Upper lobe of left lung (tissue), 6 donors: ENCODE measurements around the gene ZNF668. TPM values are rescaled to one million over a fixed set of nuclear protein-coding genes. Genes with fewer than 3 reads are reported as not detected.

Experiments
- ATAC-seq, 2 donors: fragments of 200-7000 bp; cut with Tn5 transposase; one replicate each; pipeline ENCODE4 v1.9.1; 2022; ENCODE audit warnings: mild to moderate bottlenecking in 2 of 2, moderate library complexity in 2 of 2; ENCODE audit not compliant: low FRiP score in 2 of 2
- DNase-seq, 2 donors: peaks; one replicate each; pipeline ENCODE4 v3.0.0-alpha.2; 2019 to 2020
- H3K27ac ChIP-seq, 4 donors: fragments of 200-600 bp; sonication (generic); one replicate each; pipeline ENCODE4 v1.5.1; 2016 to 2019
- H3K27me3 ChIP-seq, 4 donors: fragments of 200-600 bp; sonication (generic); one replicate each; pipeline ENCODE4 v1.5.1; 2017 to 2019
- H3K36me3 ChIP-seq, 4 donors: fragments of 200-600 bp; sonication (generic); one replicate each; pipeline ENCODE4 v1.5.1; 2016 to 2019
- H3K4me1 ChIP-seq, 4 donors: fragments of 200-600 bp; sonication (generic); one replicate each; pipeline ENCODE4 v1.5.1; 2018 to 2019
- H3K4me3 ChIP-seq, 4 donors: fragments of 200-600 bp; sonication (generic); one replicate each; pipeline ENCODE4 v1.5.1; 2017 to 2019; ENCODE audit warnings: mild to moderate bottlenecking in 2 of 4, moderate library complexity in 1 of 4
- H3K9me3 ChIP-seq, 4 donors: fragments of 200-600 bp; sonication (generic); one replicate each; pipeline ENCODE4 v1.5.1; 2018 to 2019
- EP300 ChIP-seq, 4 donors: sonication (generic); formaldehyde crosslinking; IDR thresholded peaks; one replicate each; pipeline ENCODE4 v1.5.1; 2017; ENCODE audit warnings: antibody characterized with exemption in 4 of 4, control low read depth in 2 of 4
- POLR2A ChIP-seq, 4 donors: fragments of 450-650 bp; IDR thresholded peaks; one replicate each; pipeline ENCODE4 v1.5.1; 2016 to 2017; ENCODE audit warnings: antibody characterized with exemption in 4 of 4, mild to moderate bottlenecking in 2 of 4
- POLR2AphosphoS5 ChIP-seq, 2 donors: sonication (generic); formaldehyde crosslinking; IDR thresholded peaks; one replicate each; pipeline ENCODE4 v1.5.1; 2017; ENCODE audit warnings: antibody characterized with exemption in 2 of 2
- WGBS, 2 donors: methylation state at CpG; one replicate each; pipeline ENCODE4 v1.1.5; 2017 to 2018; 5-methylcytosine and 5-hydroxymethylcytosine counted together
- total RNA-seq, 6 donors: library from RNA; depleted of rRNA in 4 of 6; stranded (reverse); fragments of >200 nt in 4 of 6; gene quantifications; one replicate each; pipeline versions ENCODE4 v1.1.0 to v1.2.1, GENCODE V29; 2016 to 2021
- TF ChIP-seq, protein P1 (sequence below), 6 experiments: fragments of 450-650 bp in 4 of 6; fragments of 200-600 bp in 2 of 6; sonication (generic) in 2 of 6; IDR thresholded peaks; one replicate each; pipeline ENCODE4 v1.5.1; 2016 to 2019; ENCODE audit warnings: antibody characterized with exemption in 6 of 6
- donor health status: DM: no; HTN: no; CAD: no; lungs with moderate emphysema.
- donor health status: DM: no; HTN: yes; CAD: no; lungs with severe emphysema.

Gene ZNF668
- total RNA-seq, 6 donors from 2014 or later: 8.4 to 21.0 (median 11.4) TPM

DNA sequence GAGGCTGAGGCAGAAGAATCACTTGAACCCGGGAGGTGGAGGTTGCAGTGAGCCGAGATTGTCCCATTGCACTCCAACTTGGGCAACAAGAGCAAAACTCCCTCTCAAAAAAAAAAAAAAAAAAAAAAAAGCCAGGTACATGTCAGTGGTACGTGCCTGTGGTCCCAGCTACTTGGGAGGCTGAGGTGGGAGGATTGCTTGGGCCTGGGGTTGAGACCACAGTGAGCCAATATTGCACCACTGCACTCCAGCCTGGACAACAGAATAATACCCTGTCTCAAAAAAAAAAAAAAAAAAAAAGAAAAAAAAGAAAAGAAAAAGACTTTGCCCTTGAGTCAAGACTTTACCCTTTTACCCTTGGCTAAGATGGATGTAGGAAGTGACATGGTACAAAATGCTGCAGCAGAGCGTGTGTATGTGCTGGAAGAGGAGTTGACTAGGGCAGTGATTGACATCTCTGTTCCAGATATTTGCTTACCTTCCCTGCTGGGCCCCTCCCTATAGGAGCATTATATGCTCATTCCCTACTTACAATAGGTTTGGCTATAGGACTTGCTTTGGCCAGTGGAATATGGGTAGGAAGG is 30.1 kb downstream of the ZNF668 start:
- Histone ChIP-seq H3K36me3 (peaks cover 9 to 42% (median 32%) of the 10 kb centered on the region in 4 donors), H3K4me3 (no peak overlapping the region), H3K27ac (no peak overlapping the region), H3K9me3 (no peaks in the 10 kb centered on the region), H3K27me3 (no peaks in the 10 kb centered on the region), H3K4me1 (no peaks in the 10 kb centered on the region)
- no peak for DNase-seq
- TF ChIP-seq POLR2AphosphoS5 (IDR thresholded peaks at IDR 0.05) (no peak), POLR2A (IDR thresholded peaks at IDR 0.05) (no peak)
- WGBS, 2 donors: 92 to 95% methylated on average over 4 of the region's 4 CpGs
- ATAC-seq: no peak

DNA sequence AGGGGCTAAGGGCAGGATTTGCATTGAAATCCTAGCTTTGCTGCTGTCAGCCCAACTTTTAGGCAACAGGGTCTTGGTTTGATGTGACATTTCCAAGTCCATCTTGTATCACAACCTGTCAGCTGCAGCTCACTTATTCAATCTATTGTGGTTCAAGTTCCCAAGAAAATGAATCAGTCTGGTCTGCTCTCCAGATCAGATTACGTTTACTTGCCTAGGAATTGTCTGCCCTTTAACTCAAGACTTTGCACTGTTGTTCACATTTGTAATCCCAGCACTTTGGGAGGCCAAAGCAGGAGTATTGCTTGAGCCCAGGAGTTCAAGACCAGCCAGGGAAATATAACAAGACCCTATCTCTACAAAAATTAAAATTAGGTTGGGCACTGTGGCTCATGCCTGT is 30.7 kb downstream of the ZNF668 start:
- H3K9me3 ChIP-seq: no peaks in the 10 kb centered on the region
- no peak overlapping the region for H3K4me3 ChIP-seq
- H3K36me3 ChIP-seq: peaks cover 9 to 49% (median 38%) of the 10 kb centered on the region in 4 donors
- 100% methylated on average over 1 of the region's 1 CpG for WGBS, 2 donors
- TF ChIP-seq, protein P1, sequence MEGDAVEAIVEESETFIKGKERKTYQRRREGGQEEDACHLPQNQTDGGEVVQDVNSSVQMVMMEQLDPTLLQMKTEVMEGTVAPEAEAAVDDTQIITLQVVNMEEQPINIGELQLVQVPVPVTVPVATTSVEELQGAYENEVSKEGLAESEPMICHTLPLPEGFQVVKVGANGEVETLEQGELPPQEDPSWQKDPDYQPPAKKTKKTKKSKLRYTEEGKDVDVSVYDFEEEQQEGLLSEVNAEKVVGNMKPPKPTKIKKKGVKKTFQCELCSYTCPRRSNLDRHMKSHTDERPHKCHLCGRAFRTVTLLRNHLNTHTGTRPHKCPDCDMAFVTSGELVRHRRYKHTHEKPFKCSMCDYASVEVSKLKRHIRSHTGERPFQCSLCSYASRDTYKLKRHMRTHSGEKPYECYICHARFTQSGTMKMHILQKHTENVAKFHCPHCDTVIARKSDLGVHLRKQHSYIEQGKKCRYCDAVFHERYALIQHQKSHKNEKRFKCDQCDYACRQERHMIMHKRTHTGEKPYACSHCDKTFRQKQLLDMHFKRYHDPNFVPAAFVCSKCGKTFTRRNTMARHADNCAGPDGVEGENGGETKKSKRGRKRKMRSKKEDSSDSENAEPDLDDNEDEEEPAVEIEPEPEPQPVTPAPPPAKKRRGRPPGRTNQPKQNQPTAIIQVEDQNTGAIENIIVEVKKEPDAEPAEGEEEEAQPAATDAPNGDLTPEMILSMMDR (IDR thresholded peaks at IDR 0.05): no peak
- TF ChIP-seq POLR2AphosphoS5 (IDR thresholded peaks at IDR 0.05) (no peak), EP300 (IDR thresholded peaks at IDR 0.05) (no peak), POLR2A (IDR thresholded peaks at IDR 0.05) (no peak)
- H3K27ac ChIP-seq: no peak overlapping the region
- no peak for DNase-seq
- H3K27me3 ChIP-seq: no peaks in the 10 kb centered on the region
- no peaks in the 10 kb centered on the region for H3K4me1 ChIP-seq
- ATAC-seq: no peak

DNA sequence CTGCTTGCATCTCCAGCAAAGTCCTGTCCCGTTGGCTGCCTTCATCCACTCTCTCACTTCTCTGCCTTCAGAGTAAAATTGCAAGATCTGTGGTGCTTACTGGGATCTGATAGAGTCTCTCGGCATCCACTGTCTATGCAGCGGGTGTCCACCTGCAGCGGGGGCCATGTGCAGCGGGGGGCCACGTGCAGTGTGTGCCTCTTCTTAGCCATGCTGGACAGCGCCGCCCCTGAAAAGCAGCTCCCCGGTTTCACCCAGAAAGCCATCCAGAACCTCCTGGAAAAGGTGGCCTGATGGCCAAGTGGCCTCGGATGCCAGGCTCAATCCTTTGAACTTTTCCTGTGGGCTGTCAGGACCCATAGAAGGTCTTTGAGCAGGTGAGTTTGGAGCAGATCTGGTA is 31.2 kb downstream of the ZNF668 start:
- WGBS, 2 donors: 81 to 97% methylated on average over 2 to 10 of the region's 10 CpGs
- TF ChIP-seq POLR2A (IDR thresholded peaks at IDR 0.05) (no peak), EP300 (IDR thresholded peaks at IDR 0.05) (no peak), POLR2AphosphoS5 (IDR thresholded peaks at IDR 0.05) (no peak)
- TF ChIP-seq, protein P1 (IDR thresholded peaks at IDR 0.05): no peak
- H3K27ac ChIP-seq: no peak overlapping the region
- no peak overlapping the region for H3K4me3 ChIP-seq
- no peak for ATAC-seq
- no peak for DNase-seq
- no peaks in the 10 kb centered on the region for H3K4me1 ChIP-seq
- H3K9me3 ChIP-seq: no peaks in the 10 kb centered on the region
- peaks cover 9 to 54% (median 43%) of the 10 kb centered on the region in 4 donors for H3K36me3 ChIP-seq
- H3K27me3 ChIP-seq: no peaks in the 10 kb centered on the region

DNA sequence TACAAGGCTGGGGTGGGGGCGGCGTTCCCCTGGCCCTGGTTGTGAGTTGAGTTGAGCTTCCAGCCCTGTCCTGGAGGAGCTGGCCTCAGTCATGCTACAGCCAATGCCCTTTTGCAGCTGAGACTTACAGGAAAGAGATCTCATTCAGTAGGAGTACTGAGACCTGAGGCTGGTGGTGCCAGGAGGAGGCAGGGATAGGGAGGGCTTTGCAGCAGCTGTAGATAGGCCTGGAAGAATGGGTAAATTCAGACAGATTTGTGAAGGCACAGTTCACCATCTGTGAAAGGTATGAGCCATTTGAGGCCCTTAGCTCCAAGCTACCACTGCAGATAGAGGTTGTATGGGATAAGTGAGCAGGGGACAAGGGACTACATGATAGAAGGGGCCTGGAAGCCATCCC is 35.0 kb downstream of the ZNF668 start:
- H3K4me3 ChIP-seq: no peak overlapping the region
- H3K27me3 ChIP-seq: no peaks in the 10 kb centered on the region
- TF ChIP-seq POLR2A (IDR thresholded peaks at IDR 0.05): no peak
- TF ChIP-seq, protein P1 (IDR thresholded peaks at IDR 0.05): no peak
- no peak for DNase-seq
- WGBS, 2 donors: 89 to 100% methylated on average over 2 of the region's 2 CpGs
- no peak for ATAC-seq
- H3K9me3 ChIP-seq: no peaks in the 10 kb centered on the region
- H3K4me1 ChIP-seq: peaks cover 7 to 24% (median 13%) of the 10 kb centered on the region in 4 donors
- H3K27ac ChIP-seq: no peak overlapping the region
- peaks cover 9 to 85% (median 54%) of the 10 kb centered on the region in 4 donors for H3K36me3 ChIP-seq

DNA sequence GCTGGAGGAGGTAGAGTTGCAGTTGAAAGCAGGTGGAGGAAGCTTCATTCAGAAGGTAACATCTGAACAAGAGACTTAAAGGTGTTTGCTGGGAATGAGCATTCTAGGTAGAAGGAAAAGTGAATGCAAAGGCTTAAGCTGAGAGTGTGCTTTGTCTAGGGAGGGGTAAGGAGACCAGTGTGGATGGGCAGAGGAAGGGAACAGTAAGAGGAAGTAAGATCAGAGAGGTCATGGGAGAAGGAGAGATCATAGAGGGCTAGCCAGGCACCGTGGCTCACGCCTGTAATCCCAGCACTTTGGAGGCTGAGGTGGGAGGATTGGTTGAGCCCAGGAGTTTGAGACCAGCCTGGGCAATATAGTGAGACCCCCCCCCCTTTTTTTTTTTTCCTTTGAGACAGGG is 37.3 kb downstream of the ZNF668 start:
- ATAC-seq (no peak), DNase-seq (peak in 1 of 2 donors; percentile 24)
- WGBS, 2 donors: 42 to 43% methylated on average over 2 of the region's 2 CpGs
- H3K36me3 ChIP-seq: peaks cover 9 to 66% (median 42%) of the 10 kb centered on the region in 4 donors
- TF ChIP-seq POLR2AphosphoS5 (IDR thresholded peaks at IDR 0.05) (no peak), POLR2A (IDR thresholded peaks at IDR 0.05) (no peak), EP300 (IDR thresholded peaks at IDR 0.05) (no peak)
- TF ChIP-seq, protein P1 (IDR thresholded peaks at IDR 0.05): no peak
- no peak overlapping the region for H3K27ac ChIP-seq
- no peaks in the 10 kb centered on the region for H3K27me3 ChIP-seq
- H3K4me1 ChIP-seq: peaks cover 9 to 33% (median 21%) of the 10 kb centered on the region in 4 donors
- no peaks in the 10 kb centered on the region for H3K9me3 ChIP-seq
- H3K4me3 ChIP-seq: no peak overlapping the region
